GM10266 (cell line): ENCODE results near the gene PPAT.

Experiments
- DNase-seq: peaks from one replicate; pipeline ENCODE4 v3.0.0; 2012; ENCODE audit errors: extremely low spot score
- TF ChIP-seq, protein P1 (sequence below): IDR thresholded peaks from 2 replicates; pipeline ENCODE4 v1.5.1; 2012; ENCODE audit warnings: mild to moderate bottlenecking, low read depth; ENCODE audit not compliant: control insufficient read depth, insufficient read depth; ENCODE audit errors: missing control alignments

PPAT gene

DNA sequence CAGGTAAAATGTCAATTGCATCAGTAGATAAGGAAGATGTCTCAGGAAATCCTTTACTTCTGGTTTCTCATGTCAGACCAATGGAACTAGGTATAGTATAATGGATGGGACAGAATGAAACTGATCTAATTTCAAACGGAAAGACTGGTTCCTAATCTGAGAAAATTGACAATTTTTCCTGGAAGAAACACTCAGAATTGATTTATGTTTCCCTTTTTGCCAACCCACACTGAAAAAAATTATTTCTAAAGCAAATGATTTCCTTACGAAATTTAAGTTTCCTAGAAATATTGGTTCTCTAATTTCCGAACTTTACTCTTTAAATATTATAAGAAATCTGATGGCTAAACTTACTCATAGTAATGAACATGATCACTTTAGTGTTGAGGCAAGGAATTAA is 19.1 kb downstream of the PPAT start:
- TF ChIP-seq, protein P1, sequence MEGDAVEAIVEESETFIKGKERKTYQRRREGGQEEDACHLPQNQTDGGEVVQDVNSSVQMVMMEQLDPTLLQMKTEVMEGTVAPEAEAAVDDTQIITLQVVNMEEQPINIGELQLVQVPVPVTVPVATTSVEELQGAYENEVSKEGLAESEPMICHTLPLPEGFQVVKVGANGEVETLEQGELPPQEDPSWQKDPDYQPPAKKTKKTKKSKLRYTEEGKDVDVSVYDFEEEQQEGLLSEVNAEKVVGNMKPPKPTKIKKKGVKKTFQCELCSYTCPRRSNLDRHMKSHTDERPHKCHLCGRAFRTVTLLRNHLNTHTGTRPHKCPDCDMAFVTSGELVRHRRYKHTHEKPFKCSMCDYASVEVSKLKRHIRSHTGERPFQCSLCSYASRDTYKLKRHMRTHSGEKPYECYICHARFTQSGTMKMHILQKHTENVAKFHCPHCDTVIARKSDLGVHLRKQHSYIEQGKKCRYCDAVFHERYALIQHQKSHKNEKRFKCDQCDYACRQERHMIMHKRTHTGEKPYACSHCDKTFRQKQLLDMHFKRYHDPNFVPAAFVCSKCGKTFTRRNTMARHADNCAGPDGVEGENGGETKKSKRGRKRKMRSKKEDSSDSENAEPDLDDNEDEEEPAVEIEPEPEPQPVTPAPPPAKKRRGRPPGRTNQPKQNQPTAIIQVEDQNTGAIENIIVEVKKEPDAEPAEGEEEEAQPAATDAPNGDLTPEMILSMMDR, result no peak
- DNase-seq, result no peak

DNA sequence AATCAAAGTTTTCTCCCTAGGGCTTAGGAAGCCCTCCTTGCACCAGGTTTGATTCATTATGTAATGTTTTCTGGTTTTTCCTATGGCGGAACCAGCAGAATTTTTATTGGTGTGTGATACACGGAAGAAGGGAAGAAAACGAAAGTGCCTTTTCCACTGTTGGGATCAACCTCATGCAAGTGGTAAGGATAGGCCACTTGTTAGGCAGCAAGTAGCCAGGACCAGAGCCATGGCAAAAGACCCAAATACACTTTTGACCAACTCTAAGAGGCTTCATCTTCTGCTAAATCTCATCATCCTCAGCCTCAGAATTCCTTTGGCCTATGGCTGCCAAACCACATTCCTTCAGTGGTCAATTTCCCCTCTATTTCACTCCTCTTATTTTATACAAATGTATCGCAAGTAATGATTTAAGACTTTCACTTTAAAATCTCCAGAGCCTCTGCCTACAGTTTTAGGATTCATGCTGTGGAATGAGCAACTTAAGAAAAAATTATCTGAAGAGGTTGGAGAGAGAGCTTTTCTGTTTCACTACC is 21.2 kb downstream of the PPAT start:
- TF ChIP-seq, protein P1, result no peak
- DNase-seq, result no peak

DNA sequence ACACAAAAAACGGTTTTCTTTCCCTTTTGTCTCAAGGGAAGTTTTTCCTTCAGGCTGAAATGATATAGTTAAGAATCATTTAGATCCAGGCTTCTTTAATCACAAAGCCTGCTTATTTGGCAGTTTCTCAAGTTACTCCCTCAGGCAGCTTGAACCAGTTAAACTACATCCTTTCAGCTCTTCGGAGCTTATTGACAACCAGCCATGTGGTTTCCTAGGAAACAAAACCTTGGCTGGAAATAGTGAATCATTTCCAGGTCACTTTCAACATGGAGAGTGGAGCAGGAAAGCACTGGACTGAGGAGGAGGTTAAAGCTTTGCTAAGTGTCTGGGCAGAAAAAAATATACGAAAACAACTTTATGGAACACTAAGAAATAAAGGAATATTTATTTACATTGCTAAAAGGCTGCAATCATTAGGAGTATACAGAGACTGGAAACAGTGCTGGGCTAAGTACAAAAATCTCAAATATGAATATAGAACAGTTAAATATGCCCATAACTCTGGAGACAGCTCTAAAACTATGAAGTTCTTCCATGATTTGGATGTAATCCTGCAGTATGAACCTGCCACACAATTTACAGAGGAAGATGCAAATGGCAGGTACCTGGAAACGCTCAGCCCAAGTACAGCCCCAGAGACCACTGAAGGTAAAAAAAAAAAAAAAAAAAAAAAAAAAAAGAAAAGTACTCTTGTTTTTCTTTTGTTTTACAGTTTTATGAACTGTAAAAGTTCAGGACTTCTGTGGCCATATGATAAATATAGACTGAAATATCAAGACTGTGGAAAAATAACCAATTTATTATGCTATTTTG is 25.0 kb downstream of the PPAT start:
- no peak for DNase-seq
- TF ChIP-seq, protein P1, result no peak

DNA sequence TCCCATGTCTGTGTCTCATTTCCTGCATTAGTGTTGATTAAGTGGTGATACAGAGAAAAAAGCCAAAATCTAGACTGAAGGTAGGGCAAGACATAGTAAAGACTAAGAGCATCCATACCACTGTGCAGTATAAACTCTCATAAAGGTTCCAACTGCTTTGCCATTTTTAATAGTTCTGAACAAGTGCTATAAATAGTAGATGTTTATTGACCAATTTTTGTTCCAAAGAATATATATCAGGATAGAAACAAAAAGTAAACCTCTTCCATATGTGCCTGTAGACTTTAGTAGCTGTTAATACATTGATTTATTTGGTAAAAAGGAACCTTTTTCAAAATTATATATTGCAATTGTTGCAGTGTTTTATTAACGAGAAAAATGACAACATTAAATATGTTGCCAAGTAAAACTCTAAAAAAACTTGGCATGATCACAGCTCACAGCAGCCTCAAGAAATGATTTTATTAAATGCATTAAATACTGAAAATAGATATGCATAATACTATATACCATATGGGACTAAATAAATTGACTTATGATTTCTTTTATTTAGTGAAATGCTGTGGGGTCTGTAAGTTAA is 25.8 kb downstream of the PPAT start:
- no peak for DNase-seq
- TF ChIP-seq, protein P1, result no peak

DNA sequence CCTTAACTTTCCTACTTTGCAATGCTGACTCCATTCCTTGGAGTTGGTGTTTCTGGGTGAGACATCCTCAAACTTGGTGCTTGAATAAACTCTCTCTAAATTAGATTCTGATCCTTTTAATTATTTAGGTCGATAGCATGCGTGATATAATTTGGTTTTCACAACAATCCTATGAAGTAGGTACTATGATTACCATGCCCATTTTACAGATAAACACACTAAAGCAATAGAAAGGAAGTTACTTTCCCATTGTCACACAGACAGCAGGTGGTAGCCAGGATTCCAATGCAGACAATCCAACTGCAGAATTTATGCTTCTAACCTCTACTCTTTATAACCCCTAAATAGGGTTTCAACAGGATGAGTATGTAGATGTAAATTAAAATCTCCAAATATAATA is 26.4 kb downstream of the PPAT start:
- TF ChIP-seq, protein P1, result no peak
- no peak for DNase-seq

DNA sequence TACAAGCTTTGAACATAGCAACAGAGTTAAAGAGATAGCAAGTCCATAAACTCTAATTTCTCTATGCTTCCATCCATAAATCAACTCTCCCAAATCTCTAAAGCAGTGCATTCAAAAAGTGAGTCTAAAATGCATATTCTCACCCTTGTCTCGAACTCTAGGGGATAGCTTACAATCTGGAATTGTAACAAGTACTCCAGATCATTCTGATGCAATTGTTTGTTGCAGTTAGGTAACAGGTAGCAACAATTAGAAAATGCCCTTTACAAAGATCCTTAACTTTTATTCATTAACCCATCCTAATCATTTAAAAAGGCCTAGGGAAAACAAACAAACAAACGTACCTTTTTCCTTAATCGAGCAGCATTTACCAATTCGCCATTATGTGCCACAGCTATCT is 29.3 kb downstream of the PPAT start:
- DNase-seq, result no peak
- TF ChIP-seq, protein P1, result no peak

DNA sequence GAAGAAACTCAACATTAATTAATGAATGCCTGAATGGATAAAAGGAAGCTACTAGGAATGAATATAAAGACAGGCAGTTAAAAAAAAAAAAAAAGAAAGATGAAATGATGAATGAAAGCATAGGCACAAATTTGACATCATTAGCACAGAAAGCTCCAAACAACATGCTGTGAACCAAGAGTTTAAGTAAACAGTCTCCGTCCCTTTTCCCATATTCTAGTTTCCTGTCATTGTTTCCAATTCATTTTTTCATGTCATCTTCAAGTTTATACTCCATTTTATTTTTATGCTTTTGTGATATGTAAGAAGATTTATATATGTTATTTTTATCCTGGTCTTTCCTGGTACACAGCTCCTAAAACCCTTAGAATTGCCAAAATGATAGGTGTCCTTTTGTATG is 30.4 kb downstream of the PPAT start:
- DNase-seq, result no peak
- TF ChIP-seq, protein P1, result no peak
